SK-N-SH treated with all-trans-retinoic acid at 6 μM for 48 hours (cell line): Measurements from ENCODE around the gene AP2A2.
A peak's percentile ranks its signal among the peaks of the same experiment; 100 is the strongest.

Source experiments
- ATAC-seq: fragments of 200-7000 bp; cut with Tn5 transposase; 3 replicates; pipeline ENCODE4 v1.9.1; 2020; ENCODE audit warnings: mild to moderate bottlenecking, moderate library complexity
- ARNTL ChIP-seq: fragments of 450-650 bp; formaldehyde crosslinking; IDR thresholded peaks from 2 replicates; pipeline ENCODE4 v1.5.0; 2020; ENCODE audit warnings: low read depth, mild to moderate bottlenecking, moderate library complexity, borderline replicate concordance
- BACH2 ChIP-seq: fragments of 250-450 bp; sonication (Bioruptor Pico); IDR thresholded peaks from 2 replicates; pipeline ENCODE4 v1.9.0; 2021; ENCODE audit warnings: mild to moderate bottlenecking, borderline replicate concordance
- CSDC2 ChIP-seq: fragments of 250-450 bp; sonication (Bioruptor Pico); IDR thresholded peaks from 2 replicates; pipeline ENCODE4 v1.5.0; 2020; ENCODE audit warnings: mild to moderate bottlenecking, moderate library complexity
- ESRRG ChIP-seq: fragments of 250-450 bp; sonication (Bioruptor Pico); IDR thresholded peaks from 2 replicates; pipeline ENCODE4 v1.6.1; 2021; ENCODE audit warnings: mild to moderate bottlenecking
- GLIS3 ChIP-seq: fragments of 250-450 bp; sonication (Bioruptor Pico); IDR thresholded peaks from 2 replicates; pipeline ENCODE4 v1.5.0; 2020; ENCODE audit warnings: mild to moderate bottlenecking, moderate library complexity
- ISL1 ChIP-seq: fragments of 250-450 bp; sonication (Bioruptor Pico); IDR thresholded peaks from 2 replicates; pipeline ENCODE4 v2.1.2; 2022; ENCODE audit warnings: mild to moderate bottlenecking, moderate library complexity
- OSR1 ChIP-seq: fragments of 250-450 bp; sonication (Bioruptor Pico); IDR thresholded peaks from 2 replicates; pipeline ENCODE4 v1.8.0; 2022; ENCODE audit warnings: moderate library complexity, mild to moderate bottlenecking, inconsistent platforms
- RARB ChIP-seq: fragments of 250-450 bp; sonication (Bioruptor Pico); IDR thresholded peaks from 2 replicates; pipeline ENCODE4 v1.8.0; 2021; ENCODE audit warnings: mild to moderate bottlenecking, moderate library complexity
- SNAI2 ChIP-seq: fragments of 250-450 bp; sonication (Bioruptor Pico); IDR thresholded peaks from 2 replicates; pipeline ENCODE4 v1.5.0; 2020; ENCODE audit warnings: mild to moderate bottlenecking, moderate library complexity
- TCF4 ChIP-seq: fragments of 250-450 bp; sonication (Bioruptor Pico); IDR thresholded peaks from 2 replicates; pipeline ENCODE4 v1.8.0; 2021; ENCODE audit warnings: mild to moderate bottlenecking, moderate library complexity, borderline replicate concordance
- TOX ChIP-seq: fragments of 250-450 bp; sonication (Bioruptor Pico); IDR thresholded peaks from 2 replicates; pipeline ENCODE4 v1.8.0; 2021; ENCODE audit warnings: mild to moderate bottlenecking, moderate library complexity, borderline replicate concordance
- ZC3H10 ChIP-seq: fragments of 250-450 bp; sonication (Bioruptor Pico); IDR thresholded peaks from 2 replicates; pipeline ENCODE4 v1.5.1; 2021; ENCODE audit warnings: mild to moderate bottlenecking, moderate library complexity
- ZFP3 ChIP-seq: fragments of 250-450 bp; sonication (Bioruptor Pico); IDR thresholded peaks from 2 replicates; pipeline ENCODE4 v1.5.0; 2020; ENCODE audit warnings: mild to moderate bottlenecking, moderate library complexity
- ZFP30 ChIP-seq: fragments of 450-650 bp; formaldehyde crosslinking; IDR thresholded peaks from 2 replicates; pipeline ENCODE4 v1.5.0; 2022; ENCODE audit warnings: mild to moderate bottlenecking, moderate library complexity
- ZNF565 ChIP-seq: fragments of 450-650 bp; formaldehyde crosslinking; conservative IDR thresholded peaks from 2 replicates; pipeline ENCODE4 v1.5.0; 2020; ENCODE audit warnings: low read depth, mild to moderate bottlenecking, moderate library complexity
- ZNF70 ChIP-seq: fragments of 450-650 bp; formaldehyde crosslinking; IDR thresholded peaks from 2 replicates; pipeline ENCODE4 v1.5.0; 2020; ENCODE audit warnings: mild to moderate bottlenecking, moderate library complexity
- ZNF8 ChIP-seq: fragments of 450-650 bp; formaldehyde crosslinking; IDR thresholded peaks from 2 replicates; pipeline ENCODE4 v1.5.0; 2020; ENCODE audit warnings: mild to moderate bottlenecking, moderate library complexity
- TF ChIP-seq, protein P1 (sequence below): fragments of 250-450 bp; sonication (Bioruptor Pico); IDR thresholded peaks from 2 replicates; pipeline ENCODE4 v1.8.0; 2021; ENCODE audit warnings: low read depth, mild to moderate bottlenecking, moderate library complexity, borderline replicate concordance
- TF ChIP-seq, protein P2 (sequence below): fragments of 250-450 bp; sonication (Bioruptor Pico); IDR thresholded peaks from 2 replicates; pipeline ENCODE4 v1.8.0; 2020; ENCODE audit warnings: mild to moderate bottlenecking, moderate library complexity, borderline replicate concordance
- TF ChIP-seq, protein P3 (sequence below): fragments of 250-450 bp; sonication (Bioruptor Pico); IDR thresholded peaks from 2 replicates; pipeline ENCODE4 v1.5.0; 2020; ENCODE audit warnings: mild to moderate bottlenecking, moderate library complexity
- TF ChIP-seq, protein P4 (sequence below): fragments of 250-450 bp; sonication (Bioruptor Pico); IDR thresholded peaks from 2 replicates; pipeline ENCODE4 v1.5.1; 2021; ENCODE audit warnings: mild to moderate bottlenecking, moderate library complexity

The AP2A2 gene

DNA sequence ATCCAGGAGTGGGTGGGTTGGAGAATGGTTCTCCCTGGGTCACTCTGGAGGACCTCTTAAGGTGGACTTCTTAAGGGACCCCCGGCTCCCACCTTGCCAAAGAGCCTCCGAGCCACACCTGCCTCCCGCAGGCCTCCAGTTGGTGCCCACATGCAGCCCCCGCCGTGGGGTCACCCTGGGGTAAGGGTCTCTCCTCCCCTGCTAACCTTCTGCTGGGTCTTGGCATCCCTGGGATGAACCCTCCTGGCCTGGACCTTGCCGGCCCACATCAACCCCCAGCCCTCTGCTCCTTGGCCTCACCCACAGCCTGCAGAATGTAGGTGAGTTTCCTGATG lies 123.4 kb downstream of the AP2A2 start:
- no peak for ATAC-seq
- TF ChIP-seq ZFP30 (CRISPR knock-in tag) (no peak), CSDC2 (CRISPR knock-in tag) (no peak), ISL1 (CRISPR knock-in tag) (no peak), ZC3H10 (CRISPR knock-in tag) (no peak), ZNF70 (CRISPR knock-in tag) (no peak)

DNA sequence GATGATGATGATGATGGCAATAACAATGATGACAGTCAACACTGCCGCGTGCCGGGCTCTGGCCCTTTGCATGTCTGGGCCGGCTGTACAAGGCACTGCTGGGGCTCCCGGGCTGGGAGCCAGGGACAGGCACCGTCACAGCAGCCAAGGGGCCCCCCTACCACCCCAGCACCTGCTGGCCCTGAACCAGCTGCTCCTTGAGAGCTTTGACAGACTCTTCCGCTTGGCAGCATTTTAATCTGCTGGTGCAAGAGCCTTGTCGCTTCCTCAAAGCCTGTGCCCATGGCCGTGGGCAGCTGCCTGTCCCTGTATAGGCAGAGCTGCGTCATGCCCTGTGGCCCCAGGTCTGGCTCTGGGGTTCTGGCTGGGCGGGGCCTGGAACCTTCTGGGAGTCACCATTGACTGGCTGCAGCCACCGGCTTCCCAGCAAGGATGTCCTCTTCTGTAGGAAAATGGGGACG lies 123.8 kb downstream of the AP2A2 start:
- no peak for TF ChIP-seq ZFP3 (CRISPR knock-in tag)
- TF ChIP-seq RARB = no peak
- TF ChIP-seq ARNTL (CRISPR knock-in tag) = no peak
- no peak for ATAC-seq

DNA sequence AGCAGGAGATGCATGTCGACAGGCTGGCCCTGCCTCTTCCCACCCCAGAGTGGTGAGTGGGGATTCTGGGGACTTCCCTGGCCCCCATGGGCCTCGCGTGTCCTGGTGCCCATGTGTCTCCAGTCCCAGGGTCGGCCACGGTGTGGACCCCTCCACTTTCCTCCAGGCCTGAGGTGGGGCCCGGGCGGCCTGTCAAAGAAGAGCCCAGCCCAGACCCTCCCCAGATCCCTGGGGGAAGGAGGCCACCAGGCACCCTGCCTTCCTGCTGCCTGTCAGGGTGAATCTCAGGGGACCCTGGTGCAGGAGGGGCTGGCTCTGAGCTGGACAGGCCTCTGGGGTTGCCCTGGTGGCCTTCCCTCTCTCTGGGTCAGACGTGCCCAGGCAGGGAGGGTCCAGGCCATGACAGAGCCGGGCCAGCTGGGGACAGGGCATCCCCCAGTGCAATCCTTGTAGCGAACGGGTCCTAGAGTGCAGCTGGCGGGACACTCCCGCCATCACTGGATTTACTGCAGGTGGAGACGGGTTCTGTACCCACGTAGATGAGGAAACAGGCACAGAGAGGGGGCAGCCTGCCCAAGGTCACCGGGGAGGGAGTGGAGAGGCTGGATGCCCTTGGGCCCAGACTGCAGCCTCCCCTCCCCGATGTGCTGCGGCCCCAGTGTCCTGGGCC lies 124.4 kb downstream of the AP2A2 start:
- TF ChIP-seq, protein P1, sequence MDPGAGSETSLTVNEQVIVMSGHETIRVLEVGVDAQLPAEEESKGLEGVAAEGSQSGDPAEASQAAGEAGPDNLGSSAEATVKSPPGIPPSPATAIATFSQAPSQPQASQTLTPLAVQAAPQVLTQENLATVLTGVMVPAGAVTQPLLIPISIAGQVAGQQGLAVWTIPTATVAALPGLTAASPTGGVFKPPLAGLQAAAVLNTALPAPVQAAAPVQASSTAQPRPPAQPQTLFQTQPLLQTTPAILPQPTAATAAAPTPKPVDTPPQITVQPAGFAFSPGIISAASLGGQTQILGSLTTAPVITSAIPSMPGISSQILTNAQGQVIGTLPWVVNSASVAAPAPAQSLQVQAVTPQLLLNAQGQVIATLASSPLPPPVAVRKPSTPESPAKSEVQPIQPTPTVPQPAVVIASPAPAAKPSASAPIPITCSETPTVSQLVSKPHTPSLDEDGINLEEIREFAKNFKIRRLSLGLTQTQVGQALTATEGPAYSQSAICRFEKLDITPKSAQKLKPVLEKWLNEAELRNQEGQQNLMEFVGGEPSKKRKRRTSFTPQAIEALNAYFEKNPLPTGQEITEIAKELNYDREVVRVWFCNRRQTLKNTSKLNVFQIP (CRISPR knock-in tag) = no peak
- TF ChIP-seq SNAI2 (CRISPR knock-in tag) = no peak
- no peak for TF ChIP-seq ESRRG (CRISPR knock-in tag)
- TF ChIP-seq CSDC2 (CRISPR knock-in tag) = no peak
- TF ChIP-seq ZNF565 = no peak
- TF ChIP-seq ZFP3 (CRISPR knock-in tag) = no peak
- no peak for TF ChIP-seq BACH2
- TF ChIP-seq, protein P2, sequence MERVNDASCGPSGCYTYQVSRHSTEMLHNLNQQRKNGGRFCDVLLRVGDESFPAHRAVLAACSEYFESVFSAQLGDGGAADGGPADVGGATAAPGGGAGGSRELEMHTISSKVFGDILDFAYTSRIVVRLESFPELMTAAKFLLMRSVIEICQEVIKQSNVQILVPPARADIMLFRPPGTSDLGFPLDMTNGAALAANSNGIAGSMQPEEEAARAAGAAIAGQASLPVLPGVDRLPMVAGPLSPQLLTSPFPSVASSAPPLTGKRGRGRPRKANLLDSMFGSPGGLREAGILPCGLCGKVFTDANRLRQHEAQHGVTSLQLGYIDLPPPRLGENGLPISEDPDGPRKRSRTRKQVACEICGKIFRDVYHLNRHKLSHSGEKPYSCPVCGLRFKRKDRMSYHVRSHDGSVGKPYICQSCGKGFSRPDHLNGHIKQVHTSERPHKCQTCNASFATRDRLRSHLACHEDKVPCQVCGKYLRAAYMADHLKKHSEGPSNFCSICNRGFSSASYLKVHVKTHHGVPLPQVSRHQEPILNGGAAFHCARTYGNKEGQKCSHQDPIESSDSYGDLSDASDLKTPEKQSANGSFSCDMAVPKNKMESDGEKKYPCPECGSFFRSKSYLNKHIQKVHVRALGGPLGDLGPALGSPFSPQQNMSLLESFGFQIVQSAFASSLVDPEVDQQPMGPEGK (CRISPR knock-in tag) = no peak
- no peak for ATAC-seq

DNA sequence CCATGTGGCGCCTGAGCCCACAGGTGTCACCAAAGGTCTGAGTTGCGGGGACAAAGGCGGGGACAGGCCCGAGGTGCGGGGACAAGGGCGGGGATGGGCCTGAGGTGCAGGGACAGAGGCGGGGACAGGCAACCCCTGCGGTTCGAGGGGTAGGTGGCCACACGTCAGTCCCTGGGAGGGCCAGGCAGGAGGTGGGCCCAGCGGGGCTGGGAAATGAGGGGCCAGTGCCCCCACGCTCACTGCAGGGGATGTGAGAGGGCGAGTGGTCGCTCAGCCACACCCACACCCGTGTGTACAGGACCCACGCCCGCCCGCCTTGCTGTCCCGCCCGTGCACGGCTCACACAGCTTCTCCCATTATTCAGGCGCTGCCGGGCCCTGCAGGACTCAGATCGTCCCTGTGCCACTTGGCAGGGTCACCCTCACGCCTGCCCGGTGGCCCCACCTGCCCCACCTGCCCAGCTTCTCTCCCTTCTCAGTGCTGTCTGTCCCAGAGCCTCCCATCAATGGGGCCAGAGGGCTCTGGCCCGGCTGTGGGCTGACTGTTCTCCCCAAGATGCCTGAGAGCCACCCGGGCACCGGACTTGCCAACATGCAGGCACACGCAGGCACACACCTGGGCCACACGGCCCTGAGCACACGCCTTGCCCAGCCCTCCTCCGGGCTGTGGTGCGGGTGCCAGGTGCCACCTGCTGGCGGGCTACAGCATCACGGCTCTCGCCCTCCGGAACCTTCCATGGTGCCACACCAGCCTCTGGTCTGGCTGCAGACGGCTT lies 125.1 kb downstream of the AP2A2 start:
- peak; percentile 96 for ATAC-seq
- no peak for TF ChIP-seq TOX

DNA sequence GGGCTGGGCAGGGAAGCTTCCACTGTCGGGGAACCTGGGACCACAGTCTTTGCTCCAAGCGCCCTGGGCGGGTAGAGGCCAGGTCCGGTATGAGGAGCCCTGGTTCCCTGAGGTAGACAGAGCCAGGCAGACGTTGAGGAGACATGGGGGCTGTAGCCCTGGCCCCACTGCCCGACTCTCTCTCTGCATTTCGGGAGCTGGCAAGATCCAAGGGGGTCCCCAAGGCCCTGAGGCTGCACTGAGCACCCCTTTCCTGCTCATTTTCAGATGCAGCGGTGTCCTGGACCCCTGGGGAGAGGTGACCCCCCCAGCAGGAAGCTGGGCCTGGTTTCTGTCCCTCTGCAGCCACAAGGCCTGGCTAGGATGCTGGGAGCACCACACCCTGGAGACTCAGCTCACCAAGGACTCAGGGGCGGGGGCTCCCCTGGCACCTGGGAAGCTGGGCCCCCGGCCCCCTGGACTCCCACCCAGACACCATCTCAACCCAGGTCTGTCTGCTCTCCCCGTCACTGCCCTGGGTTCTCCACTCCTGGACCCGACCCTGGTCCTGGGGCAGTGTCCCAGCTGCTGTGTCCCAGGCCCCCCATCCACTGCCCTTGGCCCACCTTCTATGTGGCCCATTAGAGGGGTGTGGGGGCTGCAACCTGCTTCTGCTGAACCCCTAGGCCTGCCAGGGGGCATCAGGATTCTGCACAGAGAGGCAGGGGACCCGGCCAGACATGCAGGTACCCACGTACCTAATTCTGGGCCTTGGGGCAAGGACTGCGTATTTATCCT lies 125.9 kb downstream of the AP2A2 start:
- no peak for ATAC-seq
- TF ChIP-seq ZC3H10 (CRISPR knock-in tag) (no peak), TCF4 (CRISPR knock-in tag) (no peak), GLIS3 (CRISPR knock-in tag) (no peak), ISL1 (CRISPR knock-in tag) (no peak), ZFP3 (CRISPR knock-in tag) (no peak), OSR1 (no peak), ZNF8 (CRISPR knock-in tag) (no peak)
- TF ChIP-seq, protein P1 (CRISPR knock-in tag) = no peak
- TF ChIP-seq, protein P2 (CRISPR knock-in tag) = no peak
- TF ChIP-seq, protein P3, sequence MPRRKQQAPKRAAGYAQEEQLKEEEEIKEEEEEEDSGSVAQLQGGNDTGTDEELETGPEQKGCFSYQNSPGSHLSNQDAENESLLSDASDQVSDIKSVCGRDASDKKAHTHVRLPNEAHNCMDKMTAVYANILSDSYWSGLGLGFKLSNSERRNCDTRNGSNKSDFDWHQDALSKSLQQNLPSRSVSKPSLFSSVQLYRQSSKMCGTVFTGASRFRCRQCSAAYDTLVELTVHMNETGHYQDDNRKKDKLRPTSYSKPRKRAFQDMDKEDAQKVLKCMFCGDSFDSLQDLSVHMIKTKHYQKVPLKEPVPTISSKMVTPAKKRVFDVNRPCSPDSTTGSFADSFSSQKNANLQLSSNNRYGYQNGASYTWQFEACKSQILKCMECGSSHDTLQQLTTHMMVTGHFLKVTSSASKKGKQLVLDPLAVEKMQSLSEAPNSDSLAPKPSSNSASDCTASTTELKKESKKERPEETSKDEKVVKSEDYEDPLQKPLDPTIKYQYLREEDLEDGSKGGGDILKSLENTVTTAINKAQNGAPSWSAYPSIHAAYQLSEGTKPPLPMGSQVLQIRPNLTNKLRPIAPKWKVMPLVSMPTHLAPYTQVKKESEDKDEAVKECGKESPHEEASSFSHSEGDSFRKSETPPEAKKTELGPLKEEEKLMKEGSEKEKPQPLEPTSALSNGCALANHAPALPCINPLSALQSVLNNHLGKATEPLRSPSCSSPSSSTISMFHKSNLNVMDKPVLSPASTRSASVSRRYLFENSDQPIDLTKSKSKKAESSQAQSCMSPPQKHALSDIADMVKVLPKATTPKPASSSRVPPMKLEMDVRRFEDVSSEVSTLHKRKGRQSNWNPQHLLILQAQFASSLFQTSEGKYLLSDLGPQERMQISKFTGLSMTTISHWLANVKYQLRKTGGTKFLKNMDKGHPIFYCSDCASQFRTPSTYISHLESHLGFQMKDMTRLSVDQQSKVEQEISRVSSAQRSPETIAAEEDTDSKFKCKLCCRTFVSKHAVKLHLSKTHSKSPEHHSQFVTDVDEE (CRISPR knock-in tag) = no peak
- TF ChIP-seq, protein P4, sequence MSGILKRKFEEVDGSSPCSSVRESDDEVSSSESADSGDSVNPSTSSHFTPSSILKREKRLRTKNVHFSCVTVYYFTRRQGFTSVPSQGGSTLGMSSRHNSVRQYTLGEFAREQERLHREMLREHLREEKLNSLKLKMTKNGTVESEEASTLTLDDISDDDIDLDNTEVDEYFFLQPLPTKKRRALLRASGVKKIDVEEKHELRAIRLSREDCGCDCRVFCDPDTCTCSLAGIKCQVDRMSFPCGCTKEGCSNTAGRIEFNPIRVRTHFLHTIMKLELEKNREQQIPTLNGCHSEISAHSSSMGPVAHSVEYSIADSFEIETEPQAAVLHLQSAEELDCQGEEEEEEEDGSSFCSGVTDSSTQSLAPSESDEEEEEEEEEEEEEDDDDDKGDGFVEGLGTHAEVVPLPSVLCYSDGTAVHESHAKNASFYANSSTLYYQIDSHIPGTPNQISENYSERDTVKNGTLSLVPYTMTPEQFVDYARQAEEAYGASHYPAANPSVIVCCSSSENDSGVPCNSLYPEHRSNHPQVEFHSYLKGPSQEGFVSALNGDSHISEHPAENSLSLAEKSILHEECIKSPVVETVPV = no peak
- TF ChIP-seq, all 23 proteins: peak for 0
